ENCODE measurements around the gene IL22RA1. TPM values are rescaled to one million over a fixed set of nuclear protein-coding genes. Genes with fewer than 3 reads are reported as not detected.

Gene IL22RA1
- not detected in 2 replicates for total RNA-seq

DNA sequence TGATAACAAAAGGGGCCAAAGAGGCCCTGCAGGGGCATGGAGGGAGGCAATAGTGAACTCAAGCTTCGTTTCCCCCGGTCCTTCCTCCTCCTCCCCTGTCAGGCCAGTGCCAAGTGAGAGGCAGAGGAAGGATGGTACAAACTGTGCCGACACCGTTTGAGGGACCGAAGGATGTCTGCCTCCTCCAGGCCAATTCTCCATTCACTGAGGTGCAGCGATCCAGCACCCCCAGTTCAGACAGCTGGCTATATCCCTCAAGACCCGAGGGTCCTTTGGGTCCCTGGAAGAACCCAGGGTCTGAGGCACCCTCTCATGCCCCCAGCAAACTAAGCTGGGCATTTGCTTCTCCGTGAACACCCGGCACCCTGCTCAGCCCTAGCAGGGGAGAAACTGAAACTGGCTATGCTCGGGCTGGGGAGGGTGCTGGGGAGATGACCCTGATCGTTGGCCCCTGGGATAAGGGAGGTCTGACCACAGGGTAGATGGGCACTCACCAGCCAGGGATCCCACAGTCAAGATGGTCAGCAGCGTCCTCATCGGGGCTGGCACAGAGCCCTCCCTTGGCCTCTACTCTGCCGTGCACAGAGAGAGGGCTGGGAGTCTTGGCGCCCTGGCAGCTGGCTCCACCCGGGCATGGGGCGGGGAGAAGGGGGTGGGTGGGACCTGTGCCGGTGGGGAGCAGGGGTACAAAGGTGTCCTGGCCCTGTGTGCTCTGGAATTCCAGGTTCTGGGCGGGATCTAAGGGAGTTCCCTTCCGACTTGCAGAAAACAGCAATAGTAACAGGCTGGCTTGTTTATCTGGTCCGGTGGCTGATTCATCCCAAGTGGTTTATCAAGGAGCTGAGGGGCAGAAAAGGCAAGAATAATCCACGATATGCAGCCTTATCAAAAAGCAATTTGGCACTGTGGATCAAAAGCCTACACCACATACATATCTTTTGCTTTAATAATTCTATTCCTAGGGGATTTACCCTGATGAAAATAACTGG lies at the start of gene IL22RA1:
IL22RA1 (minus strand) TSS at position 595 of the 989 bp plus-strand sequence; CDS start at position 537, 58 bp downstream.
- intact Hi-C loops (cut with micrococcal nuclease): no loop called here

- intact Hi-C loops (cut with micrococcal nuclease): loop anchor here (10.0 kb wide), 1 partner anchor 313 kb away; the partner anchor contains the start of gene RCAN3
These were observed 48.9 kb upstream of the IL22RA1 start for GRCh38 chr1:24191860-24192259.

DNA sequence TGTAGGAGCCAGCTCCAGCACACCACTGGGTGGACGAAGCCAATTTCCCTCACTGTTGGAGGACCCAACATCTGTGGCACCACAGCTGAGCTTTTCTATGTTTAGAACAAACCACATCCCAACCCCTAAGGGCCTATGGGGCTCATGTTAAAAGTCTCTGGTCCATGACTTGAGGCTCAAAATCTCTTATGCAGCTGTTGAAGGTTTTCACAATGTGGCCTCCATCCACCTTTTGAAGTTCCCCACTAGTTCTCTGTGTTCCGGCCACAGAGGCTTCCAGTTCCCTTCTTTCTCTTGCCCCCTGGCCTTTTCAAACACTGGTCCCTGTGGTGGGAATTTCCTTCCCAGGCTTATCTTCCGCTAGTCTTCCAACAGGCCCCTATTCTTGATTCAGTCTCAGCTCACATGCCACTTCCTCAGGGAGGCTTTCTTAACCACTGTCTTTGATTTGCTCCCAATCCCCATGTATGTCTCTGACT lies 48.1 kb upstream of the IL22RA1 start:
- intact Hi-C loops (cut with micrococcal nuclease): loop anchor here (10.0 kb wide), 1 partner anchor 314 kb away; the partner anchor contains the start of gene RCAN3

- intact Hi-C loops (cut with micrococcal nuclease): no loop called here
These were observed 46.6 kb upstream of the IL22RA1 start for GRCh38 chr1:24189528-24189927.

GRCh38 chr1:24186993-24187790 lies 44.3 kb upstream of the IL22RA1 start, which contains the start of gene IFNLR1:
TSS of gene IFNLR1 (minus strand) at chr1:24187289. CDS start at chr1:24187248, 41 bp downstream.
- intact Hi-C loops (cut with micrococcal nuclease): no loop called here

DNA sequence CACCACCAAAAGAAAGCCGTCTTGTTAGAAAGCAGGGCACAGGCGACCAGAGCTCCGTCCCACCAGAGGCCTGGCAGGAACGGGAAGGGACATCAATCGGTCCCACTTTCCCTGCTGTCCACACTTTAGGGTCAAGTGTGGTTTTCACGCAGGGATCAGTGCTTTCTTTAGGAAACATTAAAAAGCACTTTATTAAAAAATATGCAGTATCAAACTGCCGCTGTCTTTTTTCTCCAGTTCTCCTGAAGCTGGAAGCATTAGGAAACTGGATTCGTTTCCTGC lies 43.7 kb upstream of the IL22RA1 start:
- intact Hi-C loops (cut with micrococcal nuclease): no loop called here

- intact Hi-C loops (cut with micrococcal nuclease): no loop called here
These were observed 43.2 kb upstream of the IL22RA1 start for GRCh38 chr1:24186031-24186710.

GRCh38 chr1:24185076-24185475 lies 42.1 kb upstream of the IL22RA1 start:
- intact Hi-C loops (cut with micrococcal nuclease): no loop called here

DNA sequence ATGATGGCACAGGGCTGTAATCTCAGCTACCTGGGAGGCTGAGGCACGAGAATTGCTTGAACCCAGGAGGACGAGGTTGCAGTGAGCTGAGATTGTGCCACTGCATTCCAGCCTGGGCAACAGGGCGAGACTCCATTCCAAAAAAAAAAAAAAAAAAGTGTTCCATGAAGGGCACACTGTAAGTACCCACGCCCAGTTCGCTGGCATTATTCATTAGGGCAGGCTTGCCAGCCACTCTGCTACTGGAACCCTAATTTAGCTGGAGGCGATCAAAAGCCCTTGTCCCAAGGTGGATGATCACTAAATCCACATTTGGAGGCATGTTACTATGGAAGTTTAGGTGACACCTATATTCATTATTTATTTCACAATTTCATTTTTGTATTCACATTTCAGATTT lies 39.1 kb upstream of the IL22RA1 start:
- intact Hi-C loops (cut with micrococcal nuclease): no loop called here

- intact Hi-C loops (cut with micrococcal nuclease): no loop called here
These were observed 38.7 kb upstream of the IL22RA1 start for GRCh38 chr1:24181619-24182018.

DNA sequence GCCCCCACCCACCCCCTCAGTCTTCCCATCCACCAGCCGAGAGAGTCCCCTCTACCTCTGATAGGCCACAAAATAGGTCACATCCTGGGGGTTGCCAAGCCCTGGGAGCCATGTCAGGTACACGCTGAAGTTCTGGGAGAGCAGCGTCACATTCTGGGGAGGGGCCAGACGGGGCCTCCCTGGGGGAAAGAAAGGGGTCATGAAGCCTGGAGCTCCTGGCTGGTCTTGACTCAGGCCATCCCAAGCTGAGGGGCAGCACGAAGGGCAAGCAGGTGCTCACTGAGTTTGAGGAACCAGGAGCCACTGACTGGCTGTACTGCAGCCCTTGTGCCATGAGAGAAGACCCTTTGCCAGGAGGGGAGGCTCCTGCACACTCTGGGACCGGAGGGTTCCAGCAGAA lies 37.7 kb upstream of the IL22RA1 start:
- intact Hi-C loops (cut with micrococcal nuclease): no loop called here

- intact Hi-C loops (cut with micrococcal nuclease): no loop called here
These were observed 36.4 kb upstream of the IL22RA1 start for GRCh38 chr1:24179251-24179840.

GRCh38 chr1:24178407-24178806 lies 35.5 kb upstream of the IL22RA1 start:
- intact Hi-C loops (cut with micrococcal nuclease): no loop called here

DNA sequence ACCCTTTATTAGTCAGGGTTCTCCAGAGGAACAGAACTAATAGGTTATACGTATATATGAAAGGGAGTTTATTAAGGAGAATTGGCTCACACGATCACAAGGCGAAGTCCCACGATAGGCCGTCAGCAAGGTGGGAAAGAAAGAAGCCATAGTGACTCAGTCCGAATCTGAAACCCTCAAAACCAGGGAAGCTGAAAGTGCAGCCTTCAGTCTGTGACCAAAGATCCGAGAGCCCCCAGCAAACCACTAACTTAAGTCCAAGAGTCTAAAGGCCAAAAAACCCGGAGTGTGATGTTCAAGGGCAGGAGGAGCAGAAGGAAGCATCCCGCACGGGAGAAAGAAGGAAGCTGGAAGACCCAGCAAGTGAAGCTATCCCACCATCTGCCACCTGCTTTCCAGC lies 34.2 kb upstream of the IL22RA1 start:
- intact Hi-C loops (cut with micrococcal nuclease): no loop called here

DNA sequence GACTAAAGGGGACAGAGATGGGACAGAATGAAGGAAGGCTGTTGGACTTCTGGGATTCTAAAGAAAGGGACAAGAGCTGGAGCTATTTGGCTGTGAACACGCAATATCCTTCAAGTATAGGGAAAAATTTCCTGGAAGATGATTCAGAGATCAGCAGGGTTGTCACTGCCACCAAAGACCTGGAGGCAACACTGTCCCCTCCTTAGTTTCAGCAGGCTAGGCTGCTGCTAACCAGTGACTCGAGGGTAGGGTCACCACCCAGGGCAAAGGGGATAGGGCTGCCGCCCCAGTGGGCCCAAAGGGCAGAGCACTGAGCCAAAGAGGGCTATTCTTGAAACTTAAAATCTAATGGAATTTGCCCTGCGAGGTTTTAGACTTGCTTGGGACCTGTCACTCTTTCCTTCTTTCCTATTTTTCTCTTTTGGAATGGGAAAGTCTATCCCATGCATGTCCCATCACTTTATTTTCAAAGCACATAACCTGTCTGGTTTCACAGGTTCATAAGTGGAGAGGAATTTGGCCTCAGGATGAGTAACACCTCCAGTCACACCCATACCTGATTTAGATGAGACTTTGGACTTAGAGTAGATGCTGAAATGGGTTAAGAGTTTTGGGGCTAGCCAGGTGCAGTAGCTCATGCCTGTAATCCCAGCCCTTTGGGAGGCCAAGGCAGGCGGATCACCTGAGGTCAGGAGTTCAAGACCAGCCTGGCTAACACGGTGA lies 32.3 kb upstream of the IL22RA1 start:
- intact Hi-C loops (cut with micrococcal nuclease): no loop called here

DNA sequence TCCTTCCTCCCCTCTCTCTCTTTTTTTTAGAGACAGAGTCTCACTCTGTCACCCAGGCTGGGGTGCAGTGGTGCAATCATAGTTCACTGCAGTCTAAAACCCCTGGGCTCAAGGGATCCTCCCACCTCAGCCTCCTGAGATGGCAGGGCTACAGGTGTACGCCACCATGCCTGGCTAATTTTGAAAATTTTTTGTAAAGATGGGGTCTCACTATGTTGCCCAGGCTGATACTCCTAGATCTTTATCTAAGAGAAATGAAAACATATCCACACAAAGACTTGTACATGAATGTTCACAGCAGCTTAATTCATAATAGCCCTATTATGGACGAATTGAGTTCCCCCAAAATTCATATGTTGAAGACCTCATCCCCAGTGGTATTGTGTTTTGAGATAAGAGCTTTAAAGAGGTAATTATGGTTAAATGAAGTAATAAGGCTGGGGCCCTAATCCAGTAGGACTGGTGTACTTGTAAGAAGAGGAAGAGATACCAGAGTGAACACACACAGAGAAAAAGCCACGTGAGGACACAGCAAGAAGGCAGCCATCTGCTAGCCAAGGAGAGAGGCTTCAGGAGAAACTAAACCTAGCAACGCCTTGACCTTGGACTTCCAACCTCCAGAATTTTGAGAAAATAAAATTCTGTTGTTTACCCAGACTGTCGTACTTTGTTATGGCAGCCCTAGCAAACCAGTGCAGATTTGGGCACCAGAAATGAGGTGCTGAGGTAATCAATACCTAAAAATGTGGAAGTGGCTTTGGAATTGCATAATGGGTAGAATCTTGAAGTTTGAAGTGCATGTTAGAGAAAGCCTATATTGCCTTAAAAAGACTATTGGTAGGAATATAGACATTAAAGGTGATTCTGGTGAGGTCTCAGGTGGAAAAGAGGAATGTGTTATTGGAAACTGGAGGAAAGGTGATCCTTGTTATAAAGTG lies 31.0 kb upstream of the IL22RA1 start:
- intact Hi-C loops (cut with micrococcal nuclease): no loop called here

- intact Hi-C loops (cut with micrococcal nuclease): no loop called here
These were observed 29.7 kb upstream of the IL22RA1 start for GRCh38 chr1:24172598-24172997.

DNA sequence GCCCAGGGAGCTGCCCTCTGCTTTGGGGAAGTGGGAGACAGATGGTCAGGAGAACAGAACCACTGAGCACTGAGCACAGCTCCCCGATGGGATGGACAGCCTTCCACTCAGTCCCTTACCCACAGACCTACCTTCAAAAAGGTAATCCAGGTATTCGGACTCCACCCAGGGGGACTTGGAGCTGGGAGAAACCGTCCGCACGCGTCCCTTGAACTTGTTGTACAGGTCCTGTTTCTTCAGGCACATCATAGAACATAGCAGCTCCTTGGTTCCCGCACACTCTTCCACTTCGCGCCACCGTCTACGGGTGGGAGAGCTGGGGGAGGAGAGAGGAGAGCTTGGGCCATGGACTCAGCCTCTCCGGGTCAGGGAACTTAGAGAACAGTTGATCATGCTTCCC lies 26.3 kb upstream of the IL22RA1 start:
- intact Hi-C loops (cut with micrococcal nuclease): no loop called here

DNA sequence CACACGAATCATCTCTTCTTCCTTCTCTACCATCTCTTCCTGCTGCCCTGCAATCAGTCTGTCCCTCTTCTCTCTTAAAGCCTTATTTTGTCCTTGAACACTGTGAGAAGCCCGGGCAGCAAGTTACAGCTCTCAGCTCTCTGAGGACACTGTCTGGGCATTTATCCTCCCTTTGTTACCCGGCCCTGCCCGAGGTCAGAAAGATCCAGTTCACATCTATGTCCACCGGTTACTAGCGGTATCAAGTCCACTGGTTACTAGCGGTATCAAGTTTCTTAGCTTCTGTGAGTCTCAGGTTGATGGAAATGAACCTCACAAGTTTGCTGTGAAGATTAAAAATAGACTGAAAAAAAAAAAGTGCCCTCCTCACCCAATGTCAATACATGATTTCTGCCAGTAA lies 25.3 kb upstream of the IL22RA1 start:
- intact Hi-C loops (cut with micrococcal nuclease): no loop called here
